GM06990 (cell line): ENCODE measurements around the gene IER3.

Source experiments
- DNase-seq: peaks from one replicate; pipeline ENCODE4 v3.0.0-alpha.2; 2011; ENCODE audit not compliant: insufficient read length; ENCODE audit errors: extremely low read depth
- H3K27me3 ChIP-seq: replicated peaks from 2 replicates; pipeline ENCODE4 v1.6.0; 2011; ENCODE audit warnings: low read length; ENCODE audit not compliant: control insufficient read depth, insufficient read depth
- H3K36me3 ChIP-seq: 2 replicates; pipeline ENCODE4 v1.5.1; 2011; ENCODE audit warnings: low read length; ENCODE audit not compliant: control insufficient read depth, insufficient read depth
- H3K4me3 ChIP-seq: replicated peaks from 2 replicates; pipeline ENCODE4 v1.5.1; 2011; ENCODE audit warnings: low read depth, mild to moderate bottlenecking, control low read depth, low read length
- TF ChIP-seq, protein P1 (sequence below): IDR thresholded peaks from 2 replicates; pipeline ENCODE4 v1.5.1; 2011; ENCODE audit warnings: low read length, control low read depth, mild to moderate bottlenecking, inconsistent platforms; ENCODE audit not compliant: insufficient read depth, poor library complexity, severe bottlenecking

Gene IER3

DNA sequence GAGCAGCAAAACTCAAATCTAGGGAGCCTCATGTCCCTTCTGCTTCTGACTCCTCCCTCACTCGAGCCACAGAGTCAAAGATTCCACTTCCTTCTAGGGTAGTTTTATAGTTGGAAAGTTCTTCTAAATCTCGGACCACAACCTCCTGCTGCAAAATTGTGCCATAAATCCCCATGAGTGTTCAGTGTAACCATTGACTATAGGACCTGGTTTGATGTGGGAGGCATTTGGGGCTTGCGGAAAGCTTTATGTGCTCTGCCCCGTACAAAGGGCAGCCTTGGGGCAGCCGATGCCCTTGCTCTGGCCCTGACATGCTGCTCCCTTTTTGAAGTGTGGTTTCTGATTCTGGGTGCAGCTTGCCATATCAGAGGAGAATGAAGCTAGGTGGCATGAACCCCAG, 43.6 kb upstream of the IER3 start:
- DNase-seq = no peak
- Histone ChIP-seq H3K4me3 (no peak overlapping the region), H3K36me3 (no peaks in the 10 kb centered on the region), H3K27me3 (no peaks in the 10 kb centered on the region)
- TF ChIP-seq, protein P1, sequence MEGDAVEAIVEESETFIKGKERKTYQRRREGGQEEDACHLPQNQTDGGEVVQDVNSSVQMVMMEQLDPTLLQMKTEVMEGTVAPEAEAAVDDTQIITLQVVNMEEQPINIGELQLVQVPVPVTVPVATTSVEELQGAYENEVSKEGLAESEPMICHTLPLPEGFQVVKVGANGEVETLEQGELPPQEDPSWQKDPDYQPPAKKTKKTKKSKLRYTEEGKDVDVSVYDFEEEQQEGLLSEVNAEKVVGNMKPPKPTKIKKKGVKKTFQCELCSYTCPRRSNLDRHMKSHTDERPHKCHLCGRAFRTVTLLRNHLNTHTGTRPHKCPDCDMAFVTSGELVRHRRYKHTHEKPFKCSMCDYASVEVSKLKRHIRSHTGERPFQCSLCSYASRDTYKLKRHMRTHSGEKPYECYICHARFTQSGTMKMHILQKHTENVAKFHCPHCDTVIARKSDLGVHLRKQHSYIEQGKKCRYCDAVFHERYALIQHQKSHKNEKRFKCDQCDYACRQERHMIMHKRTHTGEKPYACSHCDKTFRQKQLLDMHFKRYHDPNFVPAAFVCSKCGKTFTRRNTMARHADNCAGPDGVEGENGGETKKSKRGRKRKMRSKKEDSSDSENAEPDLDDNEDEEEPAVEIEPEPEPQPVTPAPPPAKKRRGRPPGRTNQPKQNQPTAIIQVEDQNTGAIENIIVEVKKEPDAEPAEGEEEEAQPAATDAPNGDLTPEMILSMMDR = no peak

DNA sequence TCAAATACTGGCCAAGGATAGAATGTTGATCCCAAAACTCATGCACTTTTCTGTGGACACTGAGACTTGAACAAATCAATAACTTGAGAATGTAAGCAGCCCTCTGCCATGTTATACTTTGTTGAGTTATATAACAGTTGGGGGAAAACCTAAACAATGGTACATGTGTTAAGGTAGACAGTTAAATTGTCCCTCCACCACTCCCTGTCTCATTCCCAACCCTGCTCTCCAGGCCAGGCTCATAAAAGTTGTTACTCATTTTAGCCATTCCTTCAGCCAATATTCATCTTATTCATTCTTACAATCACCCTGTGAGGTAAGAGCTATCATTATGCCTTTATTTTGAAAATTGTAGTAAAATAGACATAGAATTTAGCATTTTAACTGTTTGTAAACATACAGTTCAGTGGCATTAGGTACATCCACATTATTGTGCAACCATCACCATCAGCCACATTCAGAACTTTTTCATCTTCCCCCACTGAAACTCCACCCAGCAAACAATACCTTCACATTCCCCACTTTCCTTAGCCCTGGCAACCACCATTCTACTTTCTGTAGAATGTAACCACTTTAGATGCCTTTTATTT, 38.2 kb upstream of the IER3 start:
- Histone ChIP-seq H3K36me3 (no peaks in the 10 kb centered on the region), H3K4me3 (no peak overlapping the region)
- DNase-seq = no peak

DNA sequence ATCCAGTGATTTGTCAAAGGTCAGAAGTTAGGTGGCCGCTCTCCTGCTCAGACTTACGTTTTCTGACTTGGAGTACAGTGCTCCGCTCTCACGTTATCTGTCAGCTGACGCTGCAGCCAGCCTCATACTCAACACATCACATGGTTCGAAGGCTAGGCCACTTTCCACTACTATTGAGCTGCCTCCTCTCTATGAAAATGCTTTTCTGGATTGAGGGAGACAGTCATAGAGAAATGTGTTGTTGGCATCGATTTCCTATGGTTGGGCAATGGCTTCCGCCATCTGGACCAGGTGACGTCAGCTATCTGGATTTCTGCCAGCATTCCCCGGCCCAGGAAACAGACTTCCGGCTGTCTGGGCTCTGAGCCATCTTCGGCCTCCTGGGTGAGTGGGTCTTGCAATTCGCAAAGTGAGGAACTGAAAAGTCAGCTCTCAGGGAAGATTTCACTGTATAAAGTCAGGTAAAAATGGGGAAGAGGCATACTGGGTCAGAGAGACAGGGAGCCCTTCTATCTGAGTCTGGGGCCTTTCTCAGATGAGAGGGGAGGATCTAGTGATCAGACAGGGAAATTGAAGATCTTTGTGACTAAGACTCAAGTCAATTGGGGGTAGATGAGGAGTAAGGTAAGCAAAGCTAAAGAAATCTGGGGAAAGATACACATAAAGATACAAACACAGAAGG, 37.5 kb upstream of the IER3 start:
- TF ChIP-seq, protein P1 = no peak
- no peaks in the 10 kb centered on the region for H3K27me3 ChIP-seq
- H3K36me3 ChIP-seq = no peaks in the 10 kb centered on the region
- DNase-seq = peak; percentile 70
- no peak overlapping the region for H3K4me3 ChIP-seq

More for the DNA sequence above, 38.2 kb upstream of the IER3 start:
- H3K27me3 ChIP-seq = no peaks in the 10 kb centered on the region
- TF ChIP-seq, protein P1 = no peak

DNA sequence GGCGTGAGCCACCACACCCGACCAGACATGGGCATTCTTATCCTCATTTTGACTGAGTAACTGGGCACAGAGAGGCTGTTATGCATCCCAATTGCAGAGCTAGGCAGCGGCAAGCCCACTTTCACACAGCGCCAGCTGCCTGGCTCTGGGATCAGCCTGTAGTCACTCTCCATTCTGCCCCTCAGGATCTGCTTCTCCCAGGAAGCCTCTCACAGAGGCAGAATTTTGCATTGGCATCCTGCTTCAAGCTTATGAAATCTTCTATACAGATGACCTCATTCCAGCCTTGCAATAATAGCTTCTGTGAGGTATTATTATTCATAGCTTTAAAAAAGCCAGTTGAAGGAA, 37.0 kb upstream of the IER3 start:
- Histone ChIP-seq H3K4me3 (no peak overlapping the region), H3K36me3 (no peaks in the 10 kb centered on the region), H3K27me3 (no peaks in the 10 kb centered on the region)
- TF ChIP-seq, protein P1 = no peak
- DNase-seq = no peak

DNA sequence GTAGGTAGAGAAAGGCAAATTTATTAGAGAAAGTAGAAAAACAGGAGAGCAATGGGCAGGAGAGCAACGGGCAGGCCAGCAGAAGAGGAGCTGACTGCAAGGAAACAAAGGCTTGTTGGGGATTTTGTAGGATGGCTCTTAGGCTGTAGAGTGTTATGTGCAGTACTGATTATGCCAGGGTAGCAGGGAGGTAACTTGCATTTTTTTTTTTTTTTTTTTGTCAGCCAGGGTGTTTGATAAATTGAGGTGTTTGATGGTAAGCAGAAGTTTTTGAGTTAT, 36.2 kb upstream of the IER3 start:
- H3K4me3 ChIP-seq = no peak overlapping the region
- no peak for DNase-seq
- H3K27me3 ChIP-seq = no peaks in the 10 kb centered on the region
- no peaks in the 10 kb centered on the region for H3K36me3 ChIP-seq
- TF ChIP-seq, protein P1 = no peak
